OCI-LY1 (cell line): Measurements from ENCODE around the gene TUFM.
"Not testable (repeated sequence)": the region's sequence is repeated elsewhere in the genome, so short reads cannot be mapped to it uniquely, and the experiment has no call there.

Source experiments
- H2AFZ ChIP-seq: fragments of 200-600 bp; sonication (generic), shearing (Covaris generic); 2 replicates; pipeline ENCODE4 v1.6.0; 2014; ENCODE audit warnings: antibody characterized with exemption, mild to moderate bottlenecking, low read length
- H3F3A ChIP-seq: fragments of 200-600 bp; sonication (generic), shearing (Covaris generic); 2 replicates; pipeline ENCODE4 v1.6.0; 2014; ENCODE audit warnings: mild to moderate bottlenecking, antibody characterized with exemption, low read length, moderate library complexity; ENCODE audit not compliant: insufficient read depth
- H3K27ac ChIP-seq: fragments of 200-600 bp; sonication (generic); 2 replicates; pipeline ENCODE4 v1.5.1; 2014; ENCODE audit warnings: low read length, mixed run types, mild to moderate bottlenecking, low read depth; ENCODE audit not compliant: poor library complexity, severe bottlenecking
- H3K27me3 ChIP-seq: fragments of 200-600 bp; sonication (generic); 2 replicates; pipeline ENCODE4 v1.6.0; 2014; ENCODE audit warnings: antibody characterized with exemption, mild to moderate bottlenecking, low read length, moderate library complexity; ENCODE audit not compliant: insufficient read depth
- H3K36me3 ChIP-seq: fragments of 200-600 bp; sonication (generic); 2 replicates; pipeline ENCODE4 v1.6.1; 2014; ENCODE audit warnings: mild to moderate bottlenecking, antibody characterized with exemption, low read length, moderate library complexity, mixed read lengths; ENCODE audit not compliant: insufficient read depth
- H3K4me1 ChIP-seq: fragments of 200-600 bp; sonication (generic); 2 replicates; pipeline ENCODE4 v1.5.1; 2014; ENCODE audit warnings: mild to moderate bottlenecking, low read length, moderate library complexity; ENCODE audit not compliant: insufficient read depth, severe bottlenecking
- H3K4me2 ChIP-seq: fragments of 200-600 bp; sonication (generic), shearing (Covaris generic); 2 replicates; pipeline ENCODE4 v1.6.1; 2014; ENCODE audit warnings: low read length
- H3K4me3 ChIP-seq: fragments of 200-600 bp; sonication (generic); 2 replicates; pipeline ENCODE4 v1.5.1; 2014; ENCODE audit warnings: low read length, low read depth, mild to moderate bottlenecking, mixed read lengths; ENCODE audit not compliant: poor library complexity, severe bottlenecking
- H3K79me2 ChIP-seq: fragments of 200-600 bp; shearing (Covaris generic); 2 replicates; pipeline ENCODE4 v1.6.1; 2016; ENCODE audit warnings: mixed run types, low read length, mixed read lengths; ENCODE audit not compliant: insufficient read depth
- H3K9ac ChIP-seq: fragments of 200-600 bp; sonication (generic), shearing (Covaris generic); 2 replicates; pipeline ENCODE4 v1.6.1; 2014; ENCODE audit warnings: mild to moderate bottlenecking, low read length, mixed read lengths
- H3K9me2 ChIP-seq: fragments of 200-600 bp; sonication (generic), shearing (Covaris generic); 2 replicates; pipeline ENCODE4 v1.6.1; 2014; ENCODE audit warnings: low read depth, mild to moderate bottlenecking, low read length, mixed read lengths
- H3K9me3 ChIP-seq: fragments of 200-600 bp; shearing (Covaris generic); 2 replicates; pipeline ENCODE4 v1.6.1; 2014; ENCODE audit warnings: low read length, mixed read lengths
- H4K20me1 ChIP-seq: fragments of 200-600 bp; sonication (generic), shearing (Covaris generic); 2 replicates; pipeline ENCODE4 v1.6.0; 2016; ENCODE audit warnings: mild to moderate bottlenecking, low read length; ENCODE audit not compliant: insufficient read depth
- CTCF ChIP-seq: fragments of 200-600 bp; sonication (generic), shearing (Covaris generic); IDR thresholded peaks from 2 replicates; pipeline ENCODE4 v1.5.1; 2017; ENCODE audit warnings: mild to moderate bottlenecking, antibody characterized with exemption, low read length, moderate library complexity, mixed read lengths
- EZH2 ChIP-seq: fragments of 200-600 bp; sonication (generic), shearing (Covaris generic); IDR thresholded peaks from 2 replicates; pipeline ENCODE4 v1.8.0; 2017; ENCODE audit warnings: borderline replicate concordance, mixed run types, mild to moderate bottlenecking, antibody characterized with exemption, low read length, moderate library complexity, mixed read lengths

The TUFM gene

DNA sequence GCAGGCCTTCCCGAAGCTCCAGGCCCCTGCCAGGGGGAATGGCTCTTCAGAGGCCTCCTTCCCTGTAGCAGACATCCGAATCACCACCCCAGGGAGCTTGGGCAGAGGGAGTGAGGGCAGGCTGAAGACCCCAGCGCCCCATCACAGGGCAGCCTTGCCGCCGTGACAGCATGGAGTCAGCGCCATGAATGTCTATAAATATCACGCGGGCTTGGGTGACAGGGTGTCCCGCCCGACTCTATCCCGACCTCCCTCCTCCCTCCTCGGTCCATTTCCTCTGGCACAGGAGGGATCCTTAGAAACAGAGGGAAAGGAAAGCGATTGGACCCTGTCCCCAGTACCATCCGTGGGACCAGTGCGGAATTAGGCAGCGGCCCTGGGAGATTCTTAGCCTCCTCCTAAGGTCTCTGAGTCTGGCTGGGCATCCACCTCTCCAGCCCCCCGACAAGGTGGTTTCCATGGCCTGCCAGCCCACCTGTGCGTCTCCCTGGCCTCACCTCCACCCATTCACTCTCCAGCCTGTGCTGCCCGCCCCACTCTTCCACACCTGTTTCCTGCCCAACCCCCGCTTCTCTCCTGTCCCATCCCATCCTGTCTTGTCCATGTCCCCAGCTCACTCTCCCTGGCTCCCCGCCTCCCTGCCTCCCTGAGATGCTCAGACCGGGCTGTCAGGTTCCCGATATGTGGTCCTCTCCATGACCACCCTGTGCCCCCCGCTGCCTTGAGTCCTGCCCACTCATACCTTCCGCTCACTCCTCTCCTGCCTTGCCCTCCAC lies 37.3 kb upstream of the TUFM start:
- TF ChIP-seq EZH2 (no peak), CTCF (no peak)
- Histone ChIP-seq H3K36me3 (no peaks in the 10 kb centered on the region), H3K9me2 (no peaks in the 10 kb centered on the region), H3K4me2 (no peak overlapping the region), H3K79me2 (no peaks in the 10 kb centered on the region), H4K20me1 (no peaks in the 10 kb centered on the region), H3F3A (no peaks in the 10 kb centered on the region), H2AFZ (no peak overlapping the region), H3K4me3 (no peak overlapping the region), H3K27me3 (no peaks in the 10 kb centered on the region), H3K4me1 (peaks cover 16% of the 10 kb centered on the region), H3K9me3 (no peaks in the 10 kb centered on the region), H3K9ac (no peak overlapping the region), H3K27ac (no peak overlapping the region)

GRCh38 chr16:28882551-28883160 lies 36.5 kb upstream of the TUFM start:
- H3K27ac ChIP-seq: no peak overlapping the region
- no peak overlapping the region for H3K9ac ChIP-seq
- no peaks in the 10 kb centered on the region for H3K27me3 ChIP-seq

DNA sequence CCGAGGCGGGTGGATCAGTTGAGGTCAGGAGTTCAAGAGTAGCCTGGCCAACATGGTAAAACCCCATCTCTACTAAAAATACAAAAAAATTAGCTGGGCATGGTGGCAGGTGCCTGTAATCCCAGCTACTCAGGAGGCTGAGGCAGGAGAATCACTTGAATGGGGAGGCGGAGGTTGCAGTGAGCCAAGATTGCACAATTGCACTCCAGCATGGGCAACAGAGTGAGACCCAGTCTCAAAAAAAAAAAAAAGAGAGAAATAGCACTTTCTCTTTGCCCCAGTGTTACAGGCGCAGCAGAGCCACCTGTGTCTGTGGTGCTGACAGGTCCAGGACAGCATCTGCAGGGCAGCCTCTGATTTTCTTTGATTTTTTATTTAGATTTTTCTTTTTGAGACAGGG lies 35.4 kb upstream of the TUFM start:
- not testable (repeated sequence) for H3K9me3 ChIP-seq, H2AFZ ChIP-seq, H3K79me2 ChIP-seq, H3K36me3 ChIP-seq, H3K27ac ChIP-seq, H3K4me2 ChIP-seq, H3K4me3 ChIP-seq, H3K9me2 ChIP-seq, H3K27me3 ChIP-seq, H3F3A ChIP-seq, H3K9ac ChIP-seq, H4K20me1 ChIP-seq
- H3K4me1 ChIP-seq: peaks cover 18% of the 10 kb centered on the region

More at GRCh38 chr16:28882551-28883160, 36.5 kb upstream of the TUFM start:
- Histone ChIP-seq H4K20me1 (no peaks in the 10 kb centered on the region), H3K4me1 (peaks cover 18% of the 10 kb centered on the region), H3K36me3 (no peaks in the 10 kb centered on the region), H3F3A (no peaks in the 10 kb centered on the region), H3K4me2 (no peak overlapping the region), H3K9me2 (no peaks in the 10 kb centered on the region), H3K4me3 (no peak overlapping the region), H3K9me3 (no peaks in the 10 kb centered on the region), H2AFZ (no peak overlapping the region), H3K79me2 (no peaks in the 10 kb centered on the region)
- TF ChIP-seq CTCF: no peak

- peaks cover 18% of the 10 kb centered on the region for H3K4me1 ChIP-seq
- no peaks in the 10 kb centered on the region for H3K9me2 ChIP-seq
- no peak overlapping the region for H3K27ac ChIP-seq
- no peaks in the 10 kb centered on the region for H3K79me2 ChIP-seq
- TF ChIP-seq CTCF: no peak
- TF ChIP-seq EZH2: no peak
- H4K20me1 ChIP-seq: no peaks in the 10 kb centered on the region
- H3K27me3 ChIP-seq: no peaks in the 10 kb centered on the region
- no peak overlapping the region for H3K4me2 ChIP-seq
- H3F3A ChIP-seq: no peaks in the 10 kb centered on the region
- no peaks in the 10 kb centered on the region for H3K9me3 ChIP-seq
- no peak overlapping the region for H3K9ac ChIP-seq
- no peaks in the 10 kb centered on the region for H3K36me3 ChIP-seq
- no peak overlapping the region for H3K4me3 ChIP-seq
- no peak overlapping the region for H2AFZ ChIP-seq
These were observed 34.8 kb upstream of the TUFM start for GRCh38 chr16:28880955-28881354.
